Measurements from ENCODE around the gene RABEPK.
"Not testable (repeated sequence)": the region's sequence is repeated elsewhere in the genome, so short reads cannot be mapped to it uniquely, and the experiment has no call there.

Gene RABEPK

GRCh38 chr9:125160750-125161149, 39.6 kb upstream of the RABEPK start:
- H3K27ac ChIP-seq: no peak overlapping the region
- H3K4me1 ChIP-seq: no peaks in the 10 kb centered on the region
- H3K9ac ChIP-seq: no peak overlapping the region
- H3K36me3 ChIP-seq (ENCODE audit: control insufficient read depth, insufficient read depth, low read length): no peaks in the 10 kb centered on the region
- no peaks in the 10 kb centered on the region for H3K27me3 ChIP-seq (ENCODE audit: control insufficient read depth, insufficient read depth, low read length)
- no peaks in the 10 kb centered on the region for H3K79me2 ChIP-seq
- no peaks in the 10 kb centered on the region for H3K9me3 ChIP-seq (ENCODE audit: control insufficient read depth, low read length)
- no peak overlapping the region for H2AFZ ChIP-seq
- H3K4me3 ChIP-seq (ENCODE audit: low read depth, low read length): no peak overlapping the region
- TF ChIP-seq CTCF (IDR thresholded peaks at IDR 0.05): no peak
- peak overlapping the region; percentile 6 for H3K4me2 ChIP-seq (ENCODE audit: low read length)

- Histone ChIP-seq H3K36me3 (ENCODE audit: control insufficient read depth, insufficient read depth, low read length) (no peaks in the 10 kb centered on the region), H3K9ac (no peak overlapping the region), H3K9me3 (ENCODE audit: control insufficient read depth, low read length) (no peaks in the 10 kb centered on the region), H3K27me3 (ENCODE audit: control insufficient read depth, insufficient read depth, low read length) (no peaks in the 10 kb centered on the region), H3K4me3 (ENCODE audit: low read depth, low read length) (no peak overlapping the region), H3K27ac (no peak overlapping the region), H3K4me2 (ENCODE audit: low read length) (peak overlapping the region; percentile 6), H3K4me1 (no peaks in the 10 kb centered on the region), H2AFZ (no peak overlapping the region), H3K79me2 (no peaks in the 10 kb centered on the region)
- no peak for TF ChIP-seq CTCF (IDR thresholded peaks at IDR 0.05)
Observed at GRCh38 chr9:125161284-125161918, 38.9 kb upstream of the RABEPK start.

GRCh38 chr9:125162891-125163290, 37.5 kb upstream of the RABEPK start:
- H3K79me2 ChIP-seq; H3K9me3 ChIP-seq (ENCODE audit: control insufficient read depth, low read length); H3K27ac ChIP-seq; H3K36me3 ChIP-seq (ENCODE audit: control insufficient read depth, insufficient read depth, low read length); H3K9ac ChIP-seq; H3K4me3 ChIP-seq (ENCODE audit: low read depth, low read length); H2AFZ ChIP-seq; H3K4me2 ChIP-seq (ENCODE audit: low read length); H3K4me1 ChIP-seq; H3K27me3 ChIP-seq (ENCODE audit: control insufficient read depth, insufficient read depth, low read length): not testable (repeated sequence)

- H3K4me3 ChIP-seq (ENCODE audit: low read depth, low read length): no peak overlapping the region
- no peaks in the 10 kb centered on the region for H3K36me3 ChIP-seq (ENCODE audit: control insufficient read depth, insufficient read depth, low read length)
- no peaks in the 10 kb centered on the region for H3K27me3 ChIP-seq (ENCODE audit: control insufficient read depth, insufficient read depth, low read length)
- no peaks in the 10 kb centered on the region for H3K4me1 ChIP-seq
- no peak overlapping the region for H3K9ac ChIP-seq
- no peaks in the 10 kb centered on the region for H3K9me3 ChIP-seq (ENCODE audit: control insufficient read depth, low read length)
- no peak overlapping the region for H3K4me2 ChIP-seq (ENCODE audit: low read length)
- no peak for TF ChIP-seq CTCF (IDR thresholded peaks at IDR 0.05)
- no peak overlapping the region for H2AFZ ChIP-seq
- no peaks in the 10 kb centered on the region for H3K79me2 ChIP-seq
- no peak overlapping the region for H3K27ac ChIP-seq
Observed at GRCh38 chr9:125166762-125167161, 33.6 kb upstream of the RABEPK start.

- Histone ChIP-seq H2AFZ (no peak overlapping the region), H3K79me2 (peaks cover 7% of the 10 kb centered on the region), H3K27ac (no peak overlapping the region), H3K4me2 (ENCODE audit: low read length) (no peak overlapping the region), H3K4me3 (ENCODE audit: low read depth, low read length) (no peak overlapping the region), H3K36me3 (ENCODE audit: control insufficient read depth, insufficient read depth, low read length) (no peaks in the 10 kb centered on the region), H3K27me3 (ENCODE audit: control insufficient read depth, insufficient read depth, low read length) (no peaks in the 10 kb centered on the region), H3K4me1 (no peaks in the 10 kb centered on the region), H3K9me3 (ENCODE audit: control insufficient read depth, low read length) (no peaks in the 10 kb centered on the region), H3K9ac (no peak overlapping the region)
- TF ChIP-seq CTCF (IDR thresholded peaks at IDR 0.05): no peak
Observed at GRCh38 chr9:125169895-125170294, 30.4 kb upstream of the RABEPK start.
